Testis (tissue), 5 donors: ENCODE measurements around the gene PDZD4. TPM values are rescaled to one million over a fixed set of nuclear protein-coding genes. Genes with fewer than 3 reads are reported as not detected.
A peak's percentile ranks its signal among the peaks of the same experiment; 100 is the strongest.

ENCODE experiments used
- DNase-seq: peaks from one replicate; pipeline ENCODE4 v3.0.0-alpha.2; 2019
- H3K27ac ChIP-seq, 2 donors: fragments of 200-600 bp; sonication (generic); one replicate each; pipeline ENCODE4 v1.5.1; 2019
- H3K27me3 ChIP-seq: fragments of 200-600 bp; sonication (generic); one replicate; pipeline ENCODE4 v1.5.1; 2019
- H3K36me3 ChIP-seq: fragments of 200-600 bp; sonication (generic); one replicate; pipeline ENCODE4 v1.5.1; 2017; ENCODE audit warnings: low read depth; ENCODE audit errors: missing control alignments
- H3K4me1 ChIP-seq: fragments of 200-600 bp; sonication (generic); one replicate; pipeline ENCODE4 v1.5.1; 2019
- H3K4me3 ChIP-seq, 2 donors: fragments of 200-600 bp; sonication (generic); one replicate each; pipeline ENCODE4 v1.5.1; 2017 to 2019
- H3K9me3 ChIP-seq: fragments of 200-600 bp; sonication (generic); one replicate; pipeline ENCODE4 v1.5.1; 2017
- CTCF ChIP-seq, 3 experiments: fragments of 450-650 bp in 2 of 3; fragments of 200-600 bp in 1 of 3; sonication (generic) in 1 of 3; IDR thresholded peaks; one replicate each; pipeline ENCODE4 v1.5.1; 2016 to 2019; ENCODE audit warnings: antibody characterized with exemption in 3 of 3, mild to moderate bottlenecking in 2 of 3, moderate library complexity in 1 of 3
- POLR2A ChIP-seq: fragments of 450-650 bp; IDR thresholded peaks from one replicate; pipeline ENCODE4 v1.6.1; 2017; ENCODE audit warnings: antibody characterized with exemption, mild to moderate bottlenecking, moderate library complexity
- WGBS, 2 donors: methylation state at CpG; one replicate each; pipeline ENCODE4 v1.1.5; 2018; 5-methylcytosine and 5-hydroxymethylcytosine counted together
- intact Hi-C: fragments of 100-400 bp; cut with DNase I; formaldehyde crosslinking; loops from one replicate; pipeline ENCODE4 v1.15.1; 2023; ENCODE audit warnings: low total_unique reads
- long read RNA-seq, 2 donors: transcript quantifications; one replicate each; lab custom pipeline, GENCODE V29; 2026
- polyA plus RNA-seq: library from polyadenylated mRNA; stranded (reverse); fragments of 350-450 nt; fragmentation: Illumina TruSeq; extraction: RNeasy Lipid Tissue Mini Kit (QIAGEN cat#74804); gene quantifications from one replicate; pipeline ENCODE4 v1.2.3, GENCODE V29; 2014; ENCODE audit warnings: low read depth, low replicate concordance; ENCODE audit not compliant: insufficient read depth
- total RNA-seq, 2 donors: library from RNA; depleted of rRNA; stranded (reverse); fragments of >200 nt; gene quantifications; one replicate each; pipeline ENCODE4 v1.2.3, GENCODE V29; 2016

PDZD4 gene
- total RNA-seq (10 to 100 TPM; 13.5 to 17.2 TPM), polyA plus RNA-seq (11.2 TPM)
- long read RNA-seq, donor 1 = 0 reads
- long read RNA-seq, donor 2, partial matches to known transcripts = 0 of 2 reads
- long read RNA-seq, donor 2, other reads (novel, unspliced or antisense) = 0 of 2 reads

- Histone ChIP-seq H3K36me3 (no peaks in the 10 kb centered on the region), H3K4me1 (peaks cover 4% of the 10 kb centered on the region), H3K27me3 (no peaks in the 10 kb centered on the region), H3K4me3 (peak within 1 kb of the TSS; percentile 4 to 44), H3K27ac (no peak within 1 kb of the TSS), H3K9me3 (no peaks in the 10 kb centered on the region)
- intact Hi-C loops = no loop called here
- no peak for DNase-seq
- WGBS, 2 donors = 0% methylated on average over 3 of the region's 97 CpGs; no CpG with 5 or more reads in 1 of the 2 donors
- no peak for TF ChIP-seq POLR2A
- TF ChIP-seq CTCF (IDR thresholded peaks at IDR 0.05) = no peak
Measured at GRCh38 chrX:153829799-153830639, at the start of gene PDZD4. Gene PDZD4, minus strand, starts transcription at chrX:153830544. Its CDS starts 246 bp downstream, at chrX:153830298.

- no peak overlapping the region for H3K27ac ChIP-seq
- TF ChIP-seq POLR2A (no peak), CTCF (IDR thresholded peaks at IDR 0.05) (no peak)
Measured at GRCh38 chrX:153879741-153880439, 49.5 kb upstream of the PDZD4 start.

GRCh38 chrX:153878969-153879653 is 48.8 kb upstream of the PDZD4 start:
- TF ChIP-seq POLR2A (no peak), CTCF (IDR thresholded peaks at IDR 0.05) (no peak)
- DNase-seq = no peak
- no peaks in the 10 kb centered on the region for H3K27me3 ChIP-seq
- 44% methylated on average over 19 to 27 of the region's 28 CpGs for WGBS, 2 donors
- no peaks in the 10 kb centered on the region for H3K36me3 ChIP-seq
- no peaks in the 10 kb centered on the region for H3K9me3 ChIP-seq
- H3K27ac ChIP-seq = no peak overlapping the region
- intact Hi-C loops = no loop called here
- H3K4me3 ChIP-seq = no peak overlapping the region
- H3K4me1 ChIP-seq = no peaks in the 10 kb centered on the region

More at GRCh38 chrX:153879741-153880439, 49.5 kb upstream of the PDZD4 start:
- DNase-seq = no peak
- WGBS, 2 donors = 66 to 70% methylated on average over 6 to 8 of the region's 12 CpGs
- Histone ChIP-seq H3K4me3 (no peak overlapping the region), H3K36me3 (no peaks in the 10 kb centered on the region), H3K4me1 (no peaks in the 10 kb centered on the region), H3K9me3 (no peaks in the 10 kb centered on the region), H3K27me3 (no peaks in the 10 kb centered on the region)
- intact Hi-C loops = no loop called here

- Histone ChIP-seq H3K27me3 (no peaks in the 10 kb centered on the region), H3K4me1 (no peaks in the 10 kb centered on the region), H3K27ac (no peak overlapping the region), H3K36me3 (no peaks in the 10 kb centered on the region), H3K4me3 (no peak overlapping the region), H3K9me3 (no peaks in the 10 kb centered on the region)
- TF ChIP-seq CTCF (IDR thresholded peaks at IDR 0.05) = no peak
- TF ChIP-seq POLR2A = no peak
- DNase-seq = no peak
- 61 to 65% methylated on average over 5 of the region's 5 CpGs for WGBS, 2 donors
- intact Hi-C loops = no loop called here
Measured at GRCh38 chrX:153878345-153878744, 48.0 kb upstream of the PDZD4 start.
